ENCODE data around the gene ULK2. TPM values are rescaled to one million over a fixed set of nuclear protein-coding genes. Genes with fewer than 3 reads are reported as not detected.

ULK2 gene
- total RNA-seq, 3 donors from 2014 or later (not counting 1 experiment from before 2014, with no cell fraction given) = 13.7 to 20.6 (median 19.2) TPM

DNA sequence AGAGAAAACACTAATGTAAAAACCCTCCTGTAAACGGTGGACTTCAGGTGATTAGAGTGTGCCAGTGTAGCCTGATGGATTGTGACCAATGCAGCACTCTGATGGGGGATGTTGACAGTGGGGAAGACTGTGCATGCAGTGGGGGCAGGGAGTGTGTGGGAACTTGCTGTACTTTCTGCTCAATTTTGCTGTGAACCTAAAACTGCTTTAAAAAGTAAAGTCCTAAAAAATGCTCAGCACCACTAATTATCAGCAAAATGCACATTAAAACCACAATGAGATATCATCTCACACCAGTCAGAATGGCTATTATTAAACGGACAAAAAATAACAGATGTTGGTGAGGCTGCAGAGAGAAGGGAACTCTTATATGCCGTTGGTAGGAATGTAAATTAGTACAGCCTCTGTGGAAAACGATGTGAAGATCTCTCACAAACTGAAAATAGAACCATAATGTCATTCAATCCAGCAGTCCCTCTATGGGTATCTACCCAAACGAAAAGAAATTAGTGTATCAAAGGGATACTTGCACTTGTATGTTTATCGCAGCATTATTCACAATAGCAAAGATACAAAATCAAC lies 9.7 kb upstream of the ULK2 start:
- no peak overlapping the region for H3K27ac ChIP-seq (ENCODE audit: low read length)
- WGBS (ENCODE audit: insufficient coverage) = 0% methylated on average over 1 of the region's 6 CpGs
- DNase-seq = no peak
- H3K9me3 ChIP-seq (ENCODE audit: control insufficient read depth, insufficient read depth, low read length) = no peaks in the 10 kb centered on the region
- Mint-ChIP-seq H3K9me3 (no peaks in the 10 kb centered on the region), H3K27me3 (ENCODE audit: low read depth in 2 of 2) (no peaks in the 10 kb centered on the region), H3K27ac (peak overlapping the region; percentile 81 to 85), H3K4me3 (peak overlapping the region; percentile 84), H3K36me3 (no peaks in the 10 kb centered on the region), H3K4me1 (peaks cover 22 to 26% of the 10 kb centered on the region in 2 donors)
- H3K36me3 ChIP-seq (ENCODE audit: control insufficient read depth, insufficient read depth, low read length) = no peaks in the 10 kb centered on the region
- intact Hi-C loops (cut with micrococcal nuclease) = no loop called here
- peak in 1 of 3 donors; percentile 34 for ATAC-seq
- no peak overlapping the region for H3K4me3 ChIP-seq (ENCODE audit: low read length)
- TF ChIP-seq, protein P1, sequence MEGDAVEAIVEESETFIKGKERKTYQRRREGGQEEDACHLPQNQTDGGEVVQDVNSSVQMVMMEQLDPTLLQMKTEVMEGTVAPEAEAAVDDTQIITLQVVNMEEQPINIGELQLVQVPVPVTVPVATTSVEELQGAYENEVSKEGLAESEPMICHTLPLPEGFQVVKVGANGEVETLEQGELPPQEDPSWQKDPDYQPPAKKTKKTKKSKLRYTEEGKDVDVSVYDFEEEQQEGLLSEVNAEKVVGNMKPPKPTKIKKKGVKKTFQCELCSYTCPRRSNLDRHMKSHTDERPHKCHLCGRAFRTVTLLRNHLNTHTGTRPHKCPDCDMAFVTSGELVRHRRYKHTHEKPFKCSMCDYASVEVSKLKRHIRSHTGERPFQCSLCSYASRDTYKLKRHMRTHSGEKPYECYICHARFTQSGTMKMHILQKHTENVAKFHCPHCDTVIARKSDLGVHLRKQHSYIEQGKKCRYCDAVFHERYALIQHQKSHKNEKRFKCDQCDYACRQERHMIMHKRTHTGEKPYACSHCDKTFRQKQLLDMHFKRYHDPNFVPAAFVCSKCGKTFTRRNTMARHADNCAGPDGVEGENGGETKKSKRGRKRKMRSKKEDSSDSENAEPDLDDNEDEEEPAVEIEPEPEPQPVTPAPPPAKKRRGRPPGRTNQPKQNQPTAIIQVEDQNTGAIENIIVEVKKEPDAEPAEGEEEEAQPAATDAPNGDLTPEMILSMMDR (IDR thresholded peaks at IDR 0.05) = no peak
- peaks cover 28% of the 10 kb centered on the region for H3K4me1 ChIP-seq (ENCODE audit: control insufficient read depth, insufficient read depth, low read length)
- H3K27me3 ChIP-seq (ENCODE audit: control insufficient read depth, insufficient read depth, low read length) = no peaks in the 10 kb centered on the region

DNA sequence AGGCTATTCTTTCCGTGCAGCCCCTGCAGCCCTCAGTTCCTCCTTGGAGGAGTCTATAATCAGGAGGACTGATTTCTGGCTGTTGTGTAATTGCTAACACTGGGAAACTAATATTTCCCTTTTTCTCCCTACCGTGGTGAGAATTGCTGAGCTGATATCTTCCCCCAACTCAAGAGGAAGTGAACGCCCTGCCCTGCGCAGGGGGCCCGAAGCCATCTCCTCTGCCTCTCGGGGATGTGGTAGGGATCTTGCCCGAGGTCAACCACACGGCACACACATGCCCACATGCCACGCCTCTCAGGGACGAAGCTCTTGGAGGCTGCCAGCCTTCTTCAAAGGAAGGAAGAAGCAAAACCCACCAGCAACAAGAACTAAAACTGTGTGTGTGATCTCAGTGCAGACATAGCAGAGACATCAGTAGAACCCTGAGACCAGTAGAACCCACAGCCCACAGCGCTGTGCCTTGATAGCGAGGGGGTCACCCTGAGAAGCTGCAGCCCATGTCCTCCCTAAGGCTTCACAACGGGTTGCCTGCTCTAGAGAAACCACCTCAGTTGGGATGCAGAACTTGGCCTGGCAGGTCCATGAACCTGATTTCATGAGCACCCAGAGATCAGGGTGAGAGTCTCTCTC lies 8.9 kb upstream of the ULK2 start:
- WGBS (ENCODE audit: insufficient coverage) = 3% methylated on average over 11 of the region's 13 CpGs
- Mint-ChIP-seq H3K36me3 (no peaks in the 10 kb centered on the region), H3K27me3 (ENCODE audit: low read depth in 2 of 2) (no peaks in the 10 kb centered on the region), H3K4me3 (peak overlapping the region; percentile 84), H3K27ac (peak overlapping the region; percentile 81 to 85), H3K9me3 (no peaks in the 10 kb centered on the region), H3K4me1 (peaks cover 22 to 26% of the 10 kb centered on the region in 2 donors)
- TF ChIP-seq, protein P1 (IDR thresholded peaks at IDR 0.05) = no peak
- Histone ChIP-seq H3K27ac (ENCODE audit: low read length) (peak overlapping the region; percentile 28), H3K36me3 (ENCODE audit: control insufficient read depth, insufficient read depth, low read length) (no peaks in the 10 kb centered on the region), H3K4me3 (ENCODE audit: low read length) (no peak overlapping the region), H3K27me3 (ENCODE audit: control insufficient read depth, insufficient read depth, low read length) (no peaks in the 10 kb centered on the region), H3K9me3 (ENCODE audit: control insufficient read depth, insufficient read depth, low read length) (no peaks in the 10 kb centered on the region), H3K4me1 (ENCODE audit: control insufficient read depth, insufficient read depth, low read length) (peaks cover 28% of the 10 kb centered on the region)
- intact Hi-C loops (cut with micrococcal nuclease) = no loop called here
- DNase-seq = peak in 1 of 2 donors; percentile 67
- ATAC-seq = peak; percentile 31 to 76 (median 75)

DNA sequence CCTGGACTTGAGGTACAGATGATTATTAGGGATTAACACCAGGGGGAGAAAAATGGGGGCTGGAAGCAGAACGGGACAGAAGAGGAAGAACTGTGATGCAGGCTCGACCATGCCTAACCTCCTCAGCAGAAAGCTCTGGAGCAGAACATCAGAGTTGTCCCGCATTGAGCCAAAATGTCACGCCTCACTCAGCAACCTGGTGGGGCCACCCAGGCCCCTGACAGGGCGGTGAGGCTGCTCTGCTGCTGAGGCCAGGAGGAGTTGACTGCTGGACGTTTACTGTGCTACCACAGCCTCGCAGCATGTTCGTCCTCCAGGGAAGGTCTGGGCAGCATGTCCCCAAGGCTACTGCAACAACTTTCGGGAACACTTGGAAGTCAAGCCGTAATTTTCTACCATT lies 6.5 kb upstream of the ULK2 start:
- 83% methylated on average over 8 of the region's 10 CpGs for WGBS (ENCODE audit: insufficient coverage)
- ATAC-seq (no peak), DNase-seq (no peak)
- H3K4me1 ChIP-seq (ENCODE audit: control insufficient read depth, insufficient read depth, low read length) = peaks cover 28% of the 10 kb centered on the region
- no peak overlapping the region for H3K4me3 ChIP-seq (ENCODE audit: low read length)
- Mint-ChIP-seq H3K4me1 (peaks cover 22 to 26% of the 10 kb centered on the region in 2 donors), H3K36me3 (no peaks in the 10 kb centered on the region), H3K4me3 (no peak overlapping the region), H3K27me3 (ENCODE audit: low read depth in 2 of 2) (no peaks in the 10 kb centered on the region), H3K27ac (no peak overlapping the region), H3K9me3 (no peaks in the 10 kb centered on the region)
- TF ChIP-seq, protein P1 (IDR thresholded peaks at IDR 0.05) = no peak
- H3K27ac ChIP-seq (ENCODE audit: low read length) = no peak overlapping the region
- H3K9me3 ChIP-seq (ENCODE audit: control insufficient read depth, insufficient read depth, low read length) = no peaks in the 10 kb centered on the region
- intact Hi-C loops (cut with micrococcal nuclease) = no loop called here
- H3K36me3 ChIP-seq (ENCODE audit: control insufficient read depth, insufficient read depth, low read length) = no peaks in the 10 kb centered on the region
- H3K27me3 ChIP-seq (ENCODE audit: control insufficient read depth, insufficient read depth, low read length) = no peaks in the 10 kb centered on the region

All from natural killer cell (primary cell).